ENCODE data around the gene FCER1G. TPM values are rescaled to one million over a fixed set of nuclear protein-coding genes. Genes with fewer than 3 reads are reported as not detected.
A peak's percentile ranks its signal among the peaks of the same experiment; 100 is the strongest.

Gene FCER1G
- total and polyA plus RNA-seq, 2 experiments from 2014 or later: 4.3 to 4.8 TPM

DNA sequence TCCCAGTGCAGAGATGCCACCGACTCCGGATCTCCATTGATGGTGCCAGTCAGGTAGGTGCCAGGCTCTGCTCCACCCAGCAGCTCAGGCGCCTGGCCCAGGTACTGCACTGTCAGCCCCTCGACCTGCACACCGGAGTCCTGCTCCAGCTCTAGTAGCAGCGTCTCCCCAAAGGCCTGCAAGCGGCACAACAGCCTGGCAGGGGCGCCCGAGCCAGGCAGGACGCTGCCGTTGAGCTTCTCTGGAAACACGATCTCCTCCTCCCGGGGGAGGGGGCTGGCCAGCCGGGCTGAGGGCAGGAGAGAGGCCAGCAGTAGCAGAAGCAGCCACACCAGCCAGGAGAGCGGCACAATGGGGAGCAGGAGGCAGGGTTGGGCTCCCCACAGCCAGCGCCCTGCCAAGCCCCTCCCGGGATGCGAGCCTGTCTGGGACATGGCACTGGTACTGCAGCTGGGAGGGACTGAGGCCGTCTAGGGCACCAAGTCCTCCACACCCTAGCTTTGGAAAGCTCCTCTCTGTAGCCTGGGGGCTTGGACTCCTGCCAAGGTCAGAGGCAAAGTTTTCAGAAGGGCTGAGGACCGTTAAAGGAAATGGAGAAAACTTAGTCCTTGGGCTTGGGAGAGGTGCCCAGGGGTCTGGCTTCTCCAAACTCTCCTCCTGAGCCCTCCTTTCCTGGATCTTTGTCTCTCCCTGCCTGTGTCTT lies 16.8 kb upstream of the FCER1G start:
- no peaks in the 10 kb centered on the region for H3K27me3 ChIP-seq
- TF ChIP-seq, protein P1, sequence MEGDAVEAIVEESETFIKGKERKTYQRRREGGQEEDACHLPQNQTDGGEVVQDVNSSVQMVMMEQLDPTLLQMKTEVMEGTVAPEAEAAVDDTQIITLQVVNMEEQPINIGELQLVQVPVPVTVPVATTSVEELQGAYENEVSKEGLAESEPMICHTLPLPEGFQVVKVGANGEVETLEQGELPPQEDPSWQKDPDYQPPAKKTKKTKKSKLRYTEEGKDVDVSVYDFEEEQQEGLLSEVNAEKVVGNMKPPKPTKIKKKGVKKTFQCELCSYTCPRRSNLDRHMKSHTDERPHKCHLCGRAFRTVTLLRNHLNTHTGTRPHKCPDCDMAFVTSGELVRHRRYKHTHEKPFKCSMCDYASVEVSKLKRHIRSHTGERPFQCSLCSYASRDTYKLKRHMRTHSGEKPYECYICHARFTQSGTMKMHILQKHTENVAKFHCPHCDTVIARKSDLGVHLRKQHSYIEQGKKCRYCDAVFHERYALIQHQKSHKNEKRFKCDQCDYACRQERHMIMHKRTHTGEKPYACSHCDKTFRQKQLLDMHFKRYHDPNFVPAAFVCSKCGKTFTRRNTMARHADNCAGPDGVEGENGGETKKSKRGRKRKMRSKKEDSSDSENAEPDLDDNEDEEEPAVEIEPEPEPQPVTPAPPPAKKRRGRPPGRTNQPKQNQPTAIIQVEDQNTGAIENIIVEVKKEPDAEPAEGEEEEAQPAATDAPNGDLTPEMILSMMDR (IDR thresholded peaks at IDR 0.05; ENCODE audit: poor library complexity): peak; percentile 25
- no peak for TF ChIP-seq EZH2 (IDR thresholded peaks at IDR 0.05; ENCODE audit: borderline replicate concordance)
- no peaks in the 10 kb centered on the region for H3K9me2 ChIP-seq (replicated peaks; ENCODE audit: insufficient read depth)
- H3K9me3 ChIP-seq (ENCODE audit: low read depth): no peaks in the 10 kb centered on the region
- H3K4me3 ChIP-seq: no peak overlapping the region
- H4K20me1 ChIP-seq (ENCODE audit: insufficient read depth, poor library complexity, severe bottlenecking): no peaks in the 10 kb centered on the region
- peak overlapping the region; percentile 96 for H3K27ac ChIP-seq
- peak; percentile 68 for DNase-seq (ENCODE audit: low spot score)
- no peak overlapping the region for H2AFZ ChIP-seq
- H3K36me3 ChIP-seq (replicated peaks; ENCODE audit: insufficient read depth, low read depth): no peaks in the 10 kb centered on the region
- H3K4me1 ChIP-seq (ENCODE audit: insufficient read depth): peaks cover 39% of the 10 kb centered on the region
- WGBS (ENCODE audit: low lambda C conversion rate, missing lambda C conversion rate): 27% methylated on average over 19 of the region's 20 CpGs
- H3K4me2 ChIP-seq: peak overlapping the region; percentile 76
- H3K79me2 ChIP-seq: peaks cover 9% of the 10 kb centered on the region

DNA sequence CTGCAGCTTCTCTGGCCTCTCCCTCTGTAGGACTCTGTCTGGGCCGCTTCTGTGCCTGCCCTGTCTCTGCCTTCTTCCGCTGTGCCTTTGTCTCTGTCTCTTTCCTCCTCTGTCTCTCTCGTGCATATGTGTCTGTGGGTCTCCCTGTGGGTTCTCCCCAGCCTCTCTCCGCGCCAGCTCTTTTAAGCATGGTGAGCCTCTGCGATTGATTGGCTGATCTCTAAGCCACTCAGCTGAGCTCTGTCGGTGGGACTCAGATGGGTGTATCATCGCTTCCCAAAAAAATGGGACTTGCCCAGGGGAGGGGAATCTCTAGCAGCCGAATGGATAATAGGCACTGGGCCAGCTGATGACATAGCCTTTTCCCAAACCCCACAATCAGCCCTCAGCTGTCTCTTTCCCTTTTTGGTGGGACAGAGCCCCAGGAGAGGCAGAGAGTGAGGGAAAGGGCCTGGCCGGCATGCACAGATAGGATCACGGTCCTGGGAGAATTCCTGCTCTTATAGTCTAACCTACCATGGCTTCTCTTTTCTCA lies 16.1 kb upstream of the FCER1G start, which contains the start of gene ADAMTS4:
ADAMTS4 (minus strand) TSS at position 158 of the 535 bp plus-strand sequence. CDS start 427 bp downstream, outside the sequence.
- TF ChIP-seq, protein P1 (IDR thresholded peaks at IDR 0.05; ENCODE audit: poor library complexity): no peak
- TF ChIP-seq EZH2 (IDR thresholded peaks at IDR 0.05; ENCODE audit: borderline replicate concordance) (no peak), EZH2phosphoT487 (IDR thresholded peaks at IDR 0.05; ENCODE audit: low read depth, severe bottlenecking, unreplicated experiment) (no peak)
- WGBS (ENCODE audit: low lambda C conversion rate, missing lambda C conversion rate): 67% methylated on average over 11 of the region's 11 CpGs
- Histone ChIP-seq H2AFZ (no peak within 1 kb of the TSS), H3K79me2 (peaks cover 15% of the 10 kb centered on the region), H3K4me3 (no peak within 1 kb of the TSS), H3K27me3 (no peaks in the 10 kb centered on the region), H3K27ac (peak within 1 kb of the TSS; percentile 96), H3K9me3 (ENCODE audit: low read depth) (no peaks in the 10 kb centered on the region), H3K4me1 (ENCODE audit: insufficient read depth) (peaks cover 42% of the 10 kb centered on the region), H3K36me3 (replicated peaks; ENCODE audit: insufficient read depth, low read depth) (no peaks in the 10 kb centered on the region), H4K20me1 (ENCODE audit: insufficient read depth, poor library complexity, severe bottlenecking) (no peaks in the 10 kb centered on the region), H3K9me2 (replicated peaks; ENCODE audit: insufficient read depth) (no peaks in the 10 kb centered on the region), H3K4me2 (peak within 1 kb of the TSS; percentile 76)
- peak; percentile 65 for DNase-seq (ENCODE audit: low spot score)

DNA sequence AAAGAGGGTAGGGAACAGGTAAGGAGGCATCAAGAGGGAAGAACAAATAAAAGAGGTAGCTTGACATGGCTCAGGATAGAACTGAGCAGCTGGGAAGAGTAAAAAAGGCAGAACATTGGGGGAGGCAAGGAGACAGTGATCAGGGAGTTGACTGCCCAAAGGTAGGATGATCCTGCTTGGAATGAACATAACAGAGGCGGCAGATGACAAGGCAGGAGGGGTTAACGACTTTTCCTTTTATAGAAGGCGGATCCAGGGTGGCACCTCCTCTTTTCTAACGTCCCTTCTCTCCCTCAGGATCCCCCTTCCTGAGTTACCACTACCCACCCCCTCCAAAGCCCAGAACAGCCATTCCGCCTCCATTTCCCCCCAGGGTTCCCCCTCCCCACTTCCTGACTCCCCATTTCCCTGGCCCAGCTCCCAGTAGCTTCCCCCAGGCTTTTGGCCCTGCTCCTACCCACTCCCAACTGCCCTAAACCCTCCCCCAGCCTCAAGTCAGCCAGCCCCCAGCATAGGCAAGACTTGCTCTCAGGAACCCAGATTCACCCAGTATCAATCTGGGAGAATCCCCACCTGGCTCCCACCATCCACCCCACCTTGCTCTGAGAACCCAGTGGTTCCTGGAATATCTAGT lies 15.5 kb upstream of the FCER1G start:
- Histone ChIP-seq H3K36me3 (replicated peaks; ENCODE audit: insufficient read depth, low read depth) (no peaks in the 10 kb centered on the region), H3K79me2 (peaks cover 22% of the 10 kb centered on the region), H3K9me3 (ENCODE audit: low read depth) (no peaks in the 10 kb centered on the region), H4K20me1 (ENCODE audit: insufficient read depth, poor library complexity, severe bottlenecking) (no peaks in the 10 kb centered on the region), H3K4me1 (ENCODE audit: insufficient read depth) (peaks cover 42% of the 10 kb centered on the region), H2AFZ (no peak overlapping the region), H3K9me2 (replicated peaks; ENCODE audit: insufficient read depth) (no peaks in the 10 kb centered on the region), H3K27ac (peak overlapping the region; percentile 96), H3K27me3 (no peaks in the 10 kb centered on the region), H3K4me3 (no peak overlapping the region), H3K4me2 (peak overlapping the region; percentile 41)
- no peak for DNase-seq (ENCODE audit: low spot score)
- TF ChIP-seq, protein P1 (IDR thresholded peaks at IDR 0.05; ENCODE audit: poor library complexity): no peak
- TF ChIP-seq EZH2phosphoT487 (IDR thresholded peaks at IDR 0.05; ENCODE audit: low read depth, severe bottlenecking, unreplicated experiment) (no peak), EZH2 (IDR thresholded peaks at IDR 0.05; ENCODE audit: borderline replicate concordance) (no peak)
- 73% methylated on average over 4 of the region's 5 CpGs for WGBS (ENCODE audit: low lambda C conversion rate, missing lambda C conversion rate)

All from hepatocyte (in vitro differentiated cells).